Caco-2 (cell line): ENCODE measurements around the gene UBXN10. TPM values are rescaled to one million over a fixed set of nuclear protein-coding genes. Genes with fewer than 3 reads are reported as not detected.

Experiments
- BruUV-seq: library from RNA; stranded (reverse); fragments of 400-500 nt; replicated peaks from 2 replicates; lab custom pipeline; 2021; lab: Mats Ljungman, UMichigan
- CTCF ChIA-PET: fragments of 300-600 bp; sonication (Branson Sonifier 250); formaldehyde crosslinking; loops from one replicate; lab custom pipeline; 2022; ENCODE audit warnings: antibody characterized with exemption; lab: Charles Lee
- POLR2A ChIA-PET: fragments of 300-600 bp; sonication (Branson Sonifier 250); formaldehyde crosslinking; loops from one replicate; lab custom pipeline; 2022; ENCODE audit warnings: antibody characterized with exemption; lab: Charles Lee
- DNase-seq, 2 experiments: peaks; one replicate each; pipeline versions ENCODE4 v3.0.0 to v3.0.0-alpha.2; 2020 to 2022
- H3K27me3 ChIP-seq: replicated peaks from 2 replicates; pipeline ENCODE4 v1.6.0; 2011; ENCODE audit warnings: low read length; ENCODE audit not compliant: control insufficient read depth, insufficient read depth
- H3K36me3 ChIP-seq: 2 replicates; pipeline ENCODE4 v1.5.1; 2011; ENCODE audit warnings: low read length; ENCODE audit not compliant: control insufficient read depth, insufficient read depth
- H3K4me1 ChIP-seq: fragments of 250-450 bp; sonication (Bioruptor Pico); 2 replicates; pipeline ENCODE4 v1.5.1; 2020; ENCODE audit warnings: mild to moderate bottlenecking
- H3K4me3 ChIP-seq: 2 replicates; pipeline ENCODE4 v1.5.1; 2011; ENCODE audit warnings: low read depth, mild to moderate bottlenecking, control low read depth, low read length
- H3K9me3 ChIP-seq: fragments of 250-450 bp; sonication (Bioruptor Pico); 2 replicates; pipeline ENCODE4 v1.5.1; 2020; ENCODE audit warnings: mild to moderate bottlenecking, moderate library complexity
- H3K27ac Mint-ChIP-seq: one replicate; pipeline ENCODE4 v1.8.0; 2022; ENCODE audit warnings: mixed read lengths; ENCODE audit not compliant: unreplicated experiment
- H3K27me3 Mint-ChIP-seq: one replicate; pipeline ENCODE4 v1.8.0; 2022; ENCODE audit warnings: mixed read lengths; ENCODE audit not compliant: insufficient read depth, unreplicated experiment
- H3K36me3 Mint-ChIP-seq: one replicate; pipeline ENCODE4 v1.8.0; 2022; ENCODE audit warnings: mild to moderate bottlenecking, mixed read lengths; ENCODE audit not compliant: insufficient read depth, unreplicated experiment
- H3K4me1 Mint-ChIP-seq: one replicate; pipeline ENCODE4 v1.8.0; 2022; ENCODE audit warnings: low read depth, mixed read lengths; ENCODE audit not compliant: unreplicated experiment
- H3K4me3 Mint-ChIP-seq: one replicate; pipeline ENCODE4 v1.8.0; 2022; ENCODE audit warnings: mild to moderate bottlenecking, moderate library complexity, mixed read lengths; ENCODE audit not compliant: unreplicated experiment
- H3K9me3 Mint-ChIP-seq: one replicate; pipeline ENCODE4 v1.8.0; 2022; ENCODE audit warnings: mixed read lengths; ENCODE audit not compliant: unreplicated experiment
- intact Hi-C: fragments of 100-400 bp; cut with micrococcal nuclease; formaldehyde crosslinking; loops from one replicate; pipeline ENCODE4 v1.10.0; 2022; ENCODE audit not compliant: unreplicated experiment
- total RNA-seq: library from RNA; stranded (reverse); gene quantifications from 2 replicates; pipeline ENCODE4 v1.2.3, GENCODE V29; 2022
- TF ChIP-seq, protein P1 (sequence below), 2 experiments: fragments of 200-600 bp in 1 of 2; IDR thresholded peaks; 1 replicate in 1 of 2; 2 replicates in 1 of 2; pipeline versions ENCODE4 v1.5.1 to v1.8.0; 2011 to 2022; ENCODE audit warnings: antibody characterized with exemption in 1 of 2, control low read depth in 1 of 2, inconsistent platforms in 1 of 2, low read depth in 1 of 2, low read length in 1 of 2, mild to moderate bottlenecking in 1 of 2, moderate library complexity in 1 of 2; ENCODE audit not compliant: insufficient read depth in 1 of 2, severe bottlenecking in 1 of 2, unreplicated experiment in 1 of 2

UBXN10 gene
- total RNA-seq, 1 experiment from 2014 or later, result 0.07 TPM

DNA sequence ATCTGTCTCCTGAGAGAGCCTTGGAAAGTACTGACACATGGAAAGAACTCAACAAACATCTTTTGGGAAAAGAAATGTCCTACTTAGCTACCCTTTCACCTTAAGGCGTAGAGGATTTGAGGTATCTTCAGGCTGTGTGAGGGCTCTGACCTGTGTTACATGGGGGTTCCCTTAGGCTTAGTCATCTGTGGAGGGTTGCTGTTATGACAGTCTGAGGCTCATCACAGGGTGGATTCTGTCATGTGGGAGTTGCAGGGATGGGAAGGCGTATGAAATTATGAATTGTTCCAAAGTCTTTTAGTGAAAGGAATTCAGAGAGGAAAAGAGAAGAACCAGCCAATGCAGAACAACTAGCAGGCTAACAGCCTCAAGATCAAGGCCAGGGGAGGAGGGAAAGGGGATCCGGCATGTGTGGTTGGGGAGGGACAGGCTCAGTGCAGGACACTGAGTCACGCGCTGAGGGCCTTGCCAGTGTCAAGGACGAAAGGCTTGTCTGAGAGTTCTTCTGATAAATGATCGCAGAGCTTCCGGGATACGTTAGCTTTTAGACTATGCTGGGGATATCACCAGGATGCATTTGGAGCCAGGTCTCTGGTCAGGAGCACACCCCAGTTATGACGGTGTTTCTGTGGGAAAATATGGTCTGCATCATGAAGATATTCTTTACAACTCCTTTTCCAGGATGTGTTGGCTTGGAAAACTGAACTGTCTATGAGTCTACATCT is 25.0 kb downstream of the UBXN10 start:
- no peaks in the 10 kb centered on the region for H3K9me3 Mint-ChIP-seq
- intact Hi-C loops, result loop anchor here (10.0 kb wide), 1 partner anchor 154 kb away; no protein-coding TSS in a partner anchor
- Histone ChIP-seq H3K36me3 (no peaks in the 10 kb centered on the region), H3K9me3 (no peaks in the 10 kb centered on the region; the same call in 1 of the 2 replicates), H3K4me1 (no peaks in the 10 kb centered on the region), H3K4me3 (no peak overlapping the region), H3K27me3 (no peaks in the 10 kb centered on the region)
- BruUV-seq, result no TSS peak
- no peak overlapping the region for H3K4me3 Mint-ChIP-seq
- H3K4me1 Mint-ChIP-seq, result no peaks in the 10 kb centered on the region
- TF ChIP-seq, protein P1, sequence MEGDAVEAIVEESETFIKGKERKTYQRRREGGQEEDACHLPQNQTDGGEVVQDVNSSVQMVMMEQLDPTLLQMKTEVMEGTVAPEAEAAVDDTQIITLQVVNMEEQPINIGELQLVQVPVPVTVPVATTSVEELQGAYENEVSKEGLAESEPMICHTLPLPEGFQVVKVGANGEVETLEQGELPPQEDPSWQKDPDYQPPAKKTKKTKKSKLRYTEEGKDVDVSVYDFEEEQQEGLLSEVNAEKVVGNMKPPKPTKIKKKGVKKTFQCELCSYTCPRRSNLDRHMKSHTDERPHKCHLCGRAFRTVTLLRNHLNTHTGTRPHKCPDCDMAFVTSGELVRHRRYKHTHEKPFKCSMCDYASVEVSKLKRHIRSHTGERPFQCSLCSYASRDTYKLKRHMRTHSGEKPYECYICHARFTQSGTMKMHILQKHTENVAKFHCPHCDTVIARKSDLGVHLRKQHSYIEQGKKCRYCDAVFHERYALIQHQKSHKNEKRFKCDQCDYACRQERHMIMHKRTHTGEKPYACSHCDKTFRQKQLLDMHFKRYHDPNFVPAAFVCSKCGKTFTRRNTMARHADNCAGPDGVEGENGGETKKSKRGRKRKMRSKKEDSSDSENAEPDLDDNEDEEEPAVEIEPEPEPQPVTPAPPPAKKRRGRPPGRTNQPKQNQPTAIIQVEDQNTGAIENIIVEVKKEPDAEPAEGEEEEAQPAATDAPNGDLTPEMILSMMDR (IDR thresholded peaks at IDR 0.05; ENCODE audit: insufficient read depth in 1 of 2, low read depth in 1 of 2, low read length in 1 of 2, severe bottlenecking in 1 of 2, unreplicated experiment in 1 of 2), result no peak
- ChIA-PET CTCF (no interaction called here), POLR2A (no interaction called here)
- no peaks in the 10 kb centered on the region for H3K36me3 Mint-ChIP-seq
- DNase-seq, result no peak
- H3K27me3 Mint-ChIP-seq, result peaks cover 11% of the 10 kb centered on the region
- H3K27ac Mint-ChIP-seq, result no peak overlapping the region

DNA sequence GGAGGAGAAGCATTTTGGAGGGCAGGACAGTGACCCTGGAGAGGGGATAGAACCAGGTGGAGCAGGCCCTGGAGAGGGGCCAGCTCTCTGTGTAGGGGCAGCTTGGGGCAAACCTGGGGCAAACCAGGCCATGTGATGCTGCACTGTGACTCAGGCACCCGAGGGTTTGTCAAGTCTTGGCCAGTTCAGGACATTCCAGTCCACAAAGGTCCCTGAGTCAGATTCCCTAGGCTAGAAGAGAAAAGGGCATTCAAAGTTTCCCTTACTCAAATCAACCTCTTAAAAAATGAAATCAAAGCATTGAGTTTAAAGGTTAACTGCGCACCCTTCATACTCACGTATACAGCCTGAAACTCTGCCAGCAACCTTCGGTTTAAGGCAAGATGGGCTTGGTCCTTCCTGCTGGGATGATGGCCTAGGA is 25.6 kb downstream of the UBXN10 start:
- H3K27ac Mint-ChIP-seq, result no peak overlapping the region
- no peaks in the 10 kb centered on the region; the same call in 1 of the 2 replicates for H3K27me3 ChIP-seq
- H3K4me3 ChIP-seq, result no peak overlapping the region
- no peaks in the 10 kb centered on the region for H3K9me3 Mint-ChIP-seq
- no peak overlapping the region for H3K4me3 Mint-ChIP-seq
- TF ChIP-seq, protein P1 (IDR thresholded peaks at IDR 0.05; ENCODE audit: insufficient read depth in 1 of 2, low read depth in 1 of 2, low read length in 1 of 2, severe bottlenecking in 1 of 2, unreplicated experiment in 1 of 2), result no peak
- no peaks in the 10 kb centered on the region for H3K36me3 ChIP-seq
- ChIA-PET CTCF (no interaction called here), POLR2A (no interaction called here)
- H3K4me1 ChIP-seq, result no peaks in the 10 kb centered on the region
- H3K9me3 ChIP-seq, result no peaks in the 10 kb centered on the region; the same call in 1 of the 2 replicates
- no TSS peak for BruUV-seq
- peaks cover 11% of the 10 kb centered on the region for H3K27me3 Mint-ChIP-seq
- no peaks in the 10 kb centered on the region for H3K36me3 Mint-ChIP-seq
- intact Hi-C loops, result loop anchor here (10.0 kb wide), 1 partner anchor 153 kb away; no protein-coding TSS in a partner anchor
- no peaks in the 10 kb centered on the region for H3K4me1 Mint-ChIP-seq
- no peak for DNase-seq

DNA sequence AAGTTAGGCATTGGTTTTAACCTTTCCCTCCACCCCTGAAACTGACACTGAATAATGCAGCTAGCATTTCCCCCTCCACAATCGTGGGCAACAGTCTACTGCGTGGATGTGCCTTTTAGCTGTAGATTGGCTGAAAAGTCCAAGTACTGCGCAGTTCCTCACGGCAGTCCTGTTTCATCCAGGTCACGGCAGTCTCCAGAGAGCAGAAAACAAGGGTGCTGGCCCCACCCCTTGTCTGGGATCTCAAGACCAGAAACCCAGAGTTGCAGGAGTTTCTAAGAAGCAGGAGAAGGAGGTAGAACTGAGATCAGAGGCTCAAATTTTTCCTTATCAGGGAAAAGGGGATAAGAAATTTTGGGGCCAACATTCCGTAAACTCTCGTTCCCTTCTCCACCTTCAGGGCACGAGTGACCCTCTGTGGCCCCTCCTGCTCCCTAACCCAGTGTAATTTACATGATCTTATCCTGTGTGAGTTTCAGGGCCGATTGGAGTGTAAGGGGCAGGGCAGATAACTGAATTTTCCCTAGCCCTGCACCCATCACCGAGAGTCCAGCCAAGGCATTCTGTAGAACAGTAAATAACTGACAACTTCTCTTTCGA is 26.3 kb downstream of the UBXN10 start:
- intact Hi-C loops, result loop anchor here (2.0 to 10.0 kb wide), 3 partner anchors 153 to 283 kb away; no protein-coding TSS in a partner anchor

More for the DNA sequence above, 26.3 kb downstream of the UBXN10 start:
- Histone ChIP-seq H3K27me3 (no peaks in the 10 kb centered on the region; the same call in 1 of the 2 replicates), H3K4me3 (no peak overlapping the region), H3K36me3 (no peaks in the 10 kb centered on the region), H3K9me3 (no peaks in the 10 kb centered on the region; the same call in 1 of the 2 replicates), H3K4me1 (no peaks in the 10 kb centered on the region)
- DNase-seq, result no peak
- Mint-ChIP-seq H3K36me3 (no peaks in the 10 kb centered on the region), H3K9me3 (no peaks in the 10 kb centered on the region), H3K4me3 (no peak overlapping the region), H3K27me3 (peaks cover 11% of the 10 kb centered on the region), H3K27ac (no peak overlapping the region), H3K4me1 (no peaks in the 10 kb centered on the region)
- ChIA-PET POLR2A (no interaction called here), CTCF (no interaction called here)
- TF ChIP-seq, protein P1 (IDR thresholded peaks at IDR 0.05; ENCODE audit: insufficient read depth in 1 of 2, low read depth in 1 of 2, low read length in 1 of 2, severe bottlenecking in 1 of 2, unreplicated experiment in 1 of 2), result no peak
- no TSS peak for BruUV-seq
